ENCODE data around the gene GATAD2A.

DNA sequence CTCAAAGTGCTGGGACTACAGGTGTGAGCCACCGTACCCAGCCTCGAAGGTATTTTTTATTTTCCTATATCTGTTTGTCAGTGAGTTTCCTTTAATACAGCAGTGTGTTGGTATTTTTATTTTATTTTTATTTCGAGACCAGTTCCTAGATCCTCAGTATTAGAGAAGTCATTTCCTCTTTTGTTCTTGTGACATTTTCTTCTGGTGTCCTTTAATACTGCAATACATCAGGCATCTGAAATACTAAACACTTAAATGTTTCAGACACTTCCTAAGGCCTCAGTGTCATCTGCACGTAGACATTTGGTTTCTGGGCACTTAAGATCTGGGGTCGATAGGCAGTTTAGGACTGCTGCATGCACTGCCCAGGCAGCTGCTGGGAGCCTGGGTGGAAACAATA is 22.5 kb downstream of the GATAD2A start:
- TF ChIP-seq, protein P1, sequence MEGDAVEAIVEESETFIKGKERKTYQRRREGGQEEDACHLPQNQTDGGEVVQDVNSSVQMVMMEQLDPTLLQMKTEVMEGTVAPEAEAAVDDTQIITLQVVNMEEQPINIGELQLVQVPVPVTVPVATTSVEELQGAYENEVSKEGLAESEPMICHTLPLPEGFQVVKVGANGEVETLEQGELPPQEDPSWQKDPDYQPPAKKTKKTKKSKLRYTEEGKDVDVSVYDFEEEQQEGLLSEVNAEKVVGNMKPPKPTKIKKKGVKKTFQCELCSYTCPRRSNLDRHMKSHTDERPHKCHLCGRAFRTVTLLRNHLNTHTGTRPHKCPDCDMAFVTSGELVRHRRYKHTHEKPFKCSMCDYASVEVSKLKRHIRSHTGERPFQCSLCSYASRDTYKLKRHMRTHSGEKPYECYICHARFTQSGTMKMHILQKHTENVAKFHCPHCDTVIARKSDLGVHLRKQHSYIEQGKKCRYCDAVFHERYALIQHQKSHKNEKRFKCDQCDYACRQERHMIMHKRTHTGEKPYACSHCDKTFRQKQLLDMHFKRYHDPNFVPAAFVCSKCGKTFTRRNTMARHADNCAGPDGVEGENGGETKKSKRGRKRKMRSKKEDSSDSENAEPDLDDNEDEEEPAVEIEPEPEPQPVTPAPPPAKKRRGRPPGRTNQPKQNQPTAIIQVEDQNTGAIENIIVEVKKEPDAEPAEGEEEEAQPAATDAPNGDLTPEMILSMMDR (conservative IDR thresholded peaks at IDR 0.05 in 1 of 2, IDR thresholded peaks at IDR 0.05 in 1 of 2; ENCODE audit: low read depth in 1 of 2, low read length in 2 of 2) = no peak
- TF ChIP-seq EZH2 (IDR thresholded peaks at IDR 0.05; ENCODE audit: low read length, missing control alignments) = no peak

All from fibroblast of lung (primary cell).